Pancreas (tissue), 10 donors: ENCODE results near the gene ST6GALNAC6. TPM values are rescaled to one million over a fixed set of nuclear protein-coding genes. Genes with fewer than 3 reads are reported as not detected.

ENCODE experiments used
- ATAC-seq, 4 donors: fragments of 200-7000 bp; cut with Tn5 transposase; one replicate each; pipeline versions ENCODE4 v1.8.0 to v1.9.1; 2020; ENCODE audit warnings: mild to moderate bottlenecking in 4 of 4, moderate library complexity in 4 of 4
- DNase-seq, 6 donors: peaks; one replicate each; pipeline ENCODE4 v3.0.0-alpha.2; 2020
- FAIRE-seq: peaks from 2 replicates; lab custom pipeline; 2012; peaks lifted over from hg19 to GRCh38; lab: Jason Lieb, UNC
- H3K27ac ChIP-seq, 4 donors: fragments of 200-600 bp; sonication (generic); 1 replicate in 3 of 4; 2 replicates in 1 of 4; pipeline versions ENCODE4 v1.5.0 to v1.8.0; 2020
- H3K27me3 ChIP-seq, 4 donors: fragments of 200-600 bp; one replicate each; pipeline ENCODE4 v1.8.0; 2021
- H3K36me3 ChIP-seq, 3 donors: fragments of 200-600 bp; sonication (generic) in 1 of 3; one replicate each; pipeline versions ENCODE4 v1.5.0 to v1.8.0; 2020 to 2021
- H3K4me1 ChIP-seq, 3 donors: fragments of 200-600 bp; one replicate each; pipeline ENCODE4 v1.8.0; 2021
- H3K4me3 ChIP-seq, 4 donors: fragments of 200-600 bp; sonication (generic) in 2 of 4; one replicate each; pipeline versions ENCODE4 v1.5.0 to v1.8.0; 2020 to 2021
- H3K9me3 ChIP-seq, 4 donors: fragments of 200-600 bp; one replicate each; pipeline ENCODE4 v1.8.0; 2021
- WGBS, 2 donors: extraction: QIAGEN DNeasy Blood & Tissue Kit; methylation state at CpG; one replicate each; pipeline ENCODE4 v1.1.7; 2013; 5-methylcytosine and 5-hydroxymethylcytosine counted together
- intact Hi-C, 3 donors: fragments of 100-400 bp; cut with DNase I; formaldehyde crosslinking; loops; one replicate each; pipeline versions ENCODE4 v1.11.1 to v1.14.2; 2022
- polyA plus RNA-seq, 2 donors: library from polyadenylated mRNA; stranded (reverse); fragments of 200-250 nt; gene quantifications; one replicate each; pipeline ENCODE4 v1.2.3, GENCODE V29; 2013
- total RNA-seq, 6 donors: library from RNA; stranded (reverse); fragmentation: NEBNext Ultra II Directional in 4 of 6; extraction: Animal tissue kit (Norgen Biotek cat#: 25700) in 4 of 6; gene quantifications; one replicate each; pipeline versions ENCODE4 v1.2.1 to v1.2.4, GENCODE V29; 2021 to 2023
- TF ChIP-seq, protein P1 (sequence below), 4 donors: fragments of 200-600 bp; sonication (generic) in 3 of 4; IDR thresholded peaks; one replicate each; pipeline versions ENCODE4 v1.5.0 to v1.8.0; 2021; ENCODE audit warnings: antibody characterized with exemption in 4 of 4
- donor health status: healthy with polysubstance abuse.
- donor health status: DM: no; HTN: no; CAD: no; lungs with moderate emphysema.
- donor health status: DM: no; HTN: no; CAD: no.
- donor health status: control.
- donor health status: control.
- donor health status: Bipolar disorder and iron deficiency.
- donor health status: DM: yes; HTN: yes; CAD: no.
- donor health status: DM: no; HTN: no; CAD: no.
- donor health status: DM: no; HTN: no; CAD: no.
- donor health status: DM: yes; HTN: yes; CAD: no.

ST6GALNAC6 gene
- total and polyA plus RNA-seq, 8 donors = 20.7 to 35.7 (median 27.0) TPM

DNA sequence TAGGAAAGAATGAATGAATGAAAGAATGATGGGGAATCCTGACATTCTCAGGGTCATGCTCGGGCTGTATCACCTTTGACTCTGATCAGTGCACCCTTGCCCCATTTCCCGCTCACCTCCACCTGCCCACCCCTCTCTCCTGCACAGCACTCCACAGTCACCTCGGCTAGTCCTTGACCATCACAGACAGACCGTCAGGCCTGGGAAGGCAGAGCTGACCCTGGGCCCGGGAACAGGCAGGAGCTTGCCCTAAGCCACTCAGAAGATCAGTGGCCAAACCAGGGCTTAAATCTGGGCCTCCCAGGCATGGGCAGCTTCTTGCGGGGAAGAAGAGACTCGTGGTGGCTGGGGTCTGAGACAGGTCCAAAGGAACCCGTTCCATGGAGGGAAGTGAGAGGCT, 3.6 kb downstream of the ST6GALNAC6 start:
- no peaks in the 10 kb centered on the region for H3K27me3 ChIP-seq
- FAIRE-seq = no peak
- H3K4me1 ChIP-seq = peaks cover 13 to 25% (median 14%) of the 10 kb centered on the region in 3 donors
- H3K4me3 ChIP-seq = no peak overlapping the region
- intact Hi-C loops = no loop called here
- H3K27ac ChIP-seq = no peak overlapping the region
- ATAC-seq = no peak
- 96% methylated on average over 8 of the region's 8 CpGs for WGBS, 2 donors
- peaks cover 10 to 36% (median 10%) of the 10 kb centered on the region in 3 donors for H3K36me3 ChIP-seq
- H3K9me3 ChIP-seq = no peaks in the 10 kb centered on the region
- TF ChIP-seq, protein P1, sequence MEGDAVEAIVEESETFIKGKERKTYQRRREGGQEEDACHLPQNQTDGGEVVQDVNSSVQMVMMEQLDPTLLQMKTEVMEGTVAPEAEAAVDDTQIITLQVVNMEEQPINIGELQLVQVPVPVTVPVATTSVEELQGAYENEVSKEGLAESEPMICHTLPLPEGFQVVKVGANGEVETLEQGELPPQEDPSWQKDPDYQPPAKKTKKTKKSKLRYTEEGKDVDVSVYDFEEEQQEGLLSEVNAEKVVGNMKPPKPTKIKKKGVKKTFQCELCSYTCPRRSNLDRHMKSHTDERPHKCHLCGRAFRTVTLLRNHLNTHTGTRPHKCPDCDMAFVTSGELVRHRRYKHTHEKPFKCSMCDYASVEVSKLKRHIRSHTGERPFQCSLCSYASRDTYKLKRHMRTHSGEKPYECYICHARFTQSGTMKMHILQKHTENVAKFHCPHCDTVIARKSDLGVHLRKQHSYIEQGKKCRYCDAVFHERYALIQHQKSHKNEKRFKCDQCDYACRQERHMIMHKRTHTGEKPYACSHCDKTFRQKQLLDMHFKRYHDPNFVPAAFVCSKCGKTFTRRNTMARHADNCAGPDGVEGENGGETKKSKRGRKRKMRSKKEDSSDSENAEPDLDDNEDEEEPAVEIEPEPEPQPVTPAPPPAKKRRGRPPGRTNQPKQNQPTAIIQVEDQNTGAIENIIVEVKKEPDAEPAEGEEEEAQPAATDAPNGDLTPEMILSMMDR (IDR thresholded peaks at IDR 0.05) = no peak
- peak in 1 of 6 donors; percentile 50 for DNase-seq

DNA sequence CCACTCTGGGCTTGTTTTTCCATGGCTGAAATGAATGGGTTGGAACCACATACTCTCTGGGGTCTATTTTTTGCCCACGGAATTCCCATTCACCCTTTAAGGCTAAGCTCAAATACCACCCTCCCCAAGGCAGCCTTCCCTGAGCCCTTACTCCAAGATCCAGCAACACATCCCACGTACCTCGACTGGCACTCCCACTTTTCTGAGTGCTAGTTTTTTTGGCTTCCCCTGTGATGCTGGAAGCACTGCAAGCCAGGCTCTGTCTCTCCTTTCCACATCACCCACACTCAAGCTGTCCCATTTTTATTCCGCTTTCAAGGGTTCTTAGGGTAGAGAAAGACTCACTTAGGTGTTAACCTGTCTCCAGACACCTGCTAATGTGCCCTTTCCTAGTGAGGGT, 6.0 kb downstream of the ST6GALNAC6 start:
- no peaks in the 10 kb centered on the region for H3K9me3 ChIP-seq
- TF ChIP-seq, protein P1 (IDR thresholded peaks at IDR 0.05) = no peak
- WGBS, 2 donors = 95 to 97% methylated on average over 4 of the region's 4 CpGs
- peaks cover 10 to 48% (median 10%) of the 10 kb centered on the region in 3 donors for H3K36me3 ChIP-seq
- intact Hi-C loops = no loop called here
- ATAC-seq = no peak
- H3K4me3 ChIP-seq = no peak overlapping the region
- H3K4me1 ChIP-seq = peaks cover 6 to 17% (median 8%) of the 10 kb centered on the region in 3 donors
- no peak overlapping the region for H3K27ac ChIP-seq
- no peak for DNase-seq
- no peak for FAIRE-seq
- no peaks in the 10 kb centered on the region for H3K27me3 ChIP-seq

DNA sequence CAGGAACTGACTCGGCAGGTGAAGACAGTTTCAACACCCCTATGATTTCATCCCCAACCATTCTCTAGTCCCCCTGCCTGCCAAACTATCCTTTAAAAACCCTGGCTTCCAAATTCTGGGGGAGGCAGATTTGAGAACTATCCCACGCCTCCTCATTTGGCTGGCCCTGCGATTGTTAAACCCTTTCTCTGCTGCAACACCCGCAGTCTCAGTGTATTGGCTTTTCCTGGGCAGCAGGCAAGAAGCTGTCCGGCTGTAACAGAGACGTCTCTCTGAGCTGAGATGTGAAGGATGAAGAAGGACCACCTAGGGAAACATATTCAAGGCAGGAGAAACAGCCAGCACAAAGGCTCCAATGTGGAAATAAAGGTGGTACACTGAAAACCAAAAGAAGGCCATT, 6.6 kb downstream of the ST6GALNAC6 start:
- FAIRE-seq (no peak), ATAC-seq (no peak), DNase-seq (no peak)
- WGBS, 2 donors = 89 to 95% methylated on average over 6 of the region's 6 CpGs
- no peak overlapping the region for H3K4me3 ChIP-seq
- H3K9me3 ChIP-seq = no peaks in the 10 kb centered on the region
- no peak overlapping the region for H3K27ac ChIP-seq
- no peaks in the 10 kb centered on the region for H3K27me3 ChIP-seq
- intact Hi-C loops = no loop called here
- TF ChIP-seq, protein P1 (IDR thresholded peaks at IDR 0.05) = no peak
- H3K4me1 ChIP-seq = peaks cover 6 to 12% (median 8%) of the 10 kb centered on the region in 3 donors
- peaks cover 10 to 48% (median 10%) of the 10 kb centered on the region in 3 donors for H3K36me3 ChIP-seq

DNA sequence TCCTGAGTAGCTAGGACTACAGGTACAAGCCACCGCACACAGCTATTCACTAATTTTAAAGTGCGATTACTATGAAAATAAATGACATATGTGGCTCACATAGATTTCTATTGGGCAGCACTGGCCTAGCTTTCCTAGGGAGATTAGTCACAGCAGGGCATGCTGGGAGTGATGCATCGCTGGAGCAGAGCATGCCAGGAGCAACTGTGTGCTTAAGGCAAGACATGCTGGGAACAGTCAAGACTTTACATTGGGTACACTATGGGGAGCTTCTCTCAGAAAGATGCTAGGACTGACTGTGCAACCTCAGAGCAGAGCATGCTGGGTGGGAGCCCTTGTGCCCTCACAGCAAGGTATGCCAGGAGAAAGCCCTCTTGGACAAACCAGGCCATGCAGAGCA, 9.3 kb downstream of the ST6GALNAC6 start:
- Histone ChIP-seq H3K9me3 (no peaks in the 10 kb centered on the region), H3K4me3 (no peak overlapping the region), H3K36me3 (peaks cover 14 to 42% (median 22%) of the 10 kb centered on the region in 3 donors), H3K27ac (no peak overlapping the region), H3K27me3 (no peaks in the 10 kb centered on the region), H3K4me1 (peaks cover 4 to 6% (median 5%) of the 10 kb centered on the region in 3 donors)
- FAIRE-seq (no peak), ATAC-seq (no peak), DNase-seq (no peak)
- whole genome bisulfite sequencing, 2 donors = 95% methylated on average over 3 of the region's 3 CpGs
- TF ChIP-seq, protein P1 (IDR thresholded peaks at IDR 0.05) = no peak
- intact Hi-C loops = no loop called here

GRCh38 chr9:127887792-127888191, 11.6 kb downstream of the ST6GALNAC6 start:
- no peak overlapping the region for H3K27ac ChIP-seq
- DNase-seq (no peak), ATAC-seq (no peak), FAIRE-seq (no peak)
- H3K27me3 ChIP-seq = no peaks in the 10 kb centered on the region
- intact Hi-C loops = no loop called here
- peaks cover 4 to 19% (median 13%) of the 10 kb centered on the region in 3 donors for H3K36me3 ChIP-seq
- no peaks in the 10 kb centered on the region for H3K9me3 ChIP-seq
- no peak overlapping the region for H3K4me3 ChIP-seq
- WGBS, 2 donors = 77 to 81% methylated on average over 2 of the region's 2 CpGs
- TF ChIP-seq, protein P1 (IDR thresholded peaks at IDR 0.05) = no peak
- H3K4me1 ChIP-seq = peaks cover 5 to 7% (median 6%) of the 10 kb centered on the region in 3 donors
